K562 (cell line): ENCODE results near the gene ERCC1.

Experiments used
- CREB1 ChIP-seq, 2 experiments: sonication (generic) in 1 of 2; formaldehyde crosslinking in 1 of 2; IDR thresholded peaks; 2 replicates each; pipeline versions ENCODE4 v1.6.1 to v1.8.0; 2012 to 2022; ENCODE audit warnings: inconsistent platforms in 1 of 2, mild to moderate bottlenecking in 1 of 2, missing genetic modification reagents in 1 of 2, moderate library complexity in 1 of 2
- EGR1 ChIP-seq: fragments of 450-650 bp; conservative IDR thresholded peaks from 2 replicates; pipeline ENCODE4 v1.6.1; 2017; ENCODE audit warnings: mild to moderate bottlenecking
- EZH2 ChIP-seq: IDR thresholded peaks from 2 replicates; pipeline ENCODE4 v1.6.1; 2012; ENCODE audit warnings: low read depth, mild to moderate bottlenecking, inconsistent platforms, low read length, borderline replicate concordance
- KAT2B ChIP-seq: IDR thresholded peaks from one replicate; pipeline ENCODE4 v1.6.1; 2012; ENCODE audit warnings: low read depth, mild to moderate bottlenecking, control low read depth, inconsistent platforms, low read length, moderate library complexity
- RAD21 ChIP-seq, 2 experiments: fragments of 250-450 bp in 1 of 2; fragments of 450-650 bp in 1 of 2; sonication (Bioruptor Pico) in 1 of 2; formaldehyde crosslinking in 1 of 2; IDR thresholded peaks in 1 of 2; conservative IDR thresholded peaks in 1 of 2; 2 replicates each; pipeline versions ENCODE4 v1.4.0 to v1.8.0; 2020 to 2022; ENCODE audit warnings: mild to moderate bottlenecking in 2 of 2, moderate library complexity in 1 of 2
- REST ChIP-seq, 2 experiments: fragments of 450-650 bp; formaldehyde crosslinking in 1 of 2; IDR thresholded peaks; 2 replicates each; pipeline versions ENCODE4 v1.4.0 to v1.6.1; 2014 to 2020; ENCODE audit warnings: mild to moderate bottlenecking in 2 of 2, borderline replicate concordance in 1 of 2, low read depth in 1 of 2
- RFX1 ChIP-seq: fragments of 450-650 bp; IDR thresholded peaks from 2 replicates; pipeline ENCODE4 v1.6.1; 2016; ENCODE audit warnings: mild to moderate bottlenecking, moderate library complexity
- SMAD3 ChIP-seq: fragments of 450-650 bp; formaldehyde crosslinking; conservative IDR thresholded peaks from 2 replicates; pipeline ENCODE4 v1.4.0; 2020; ENCODE audit warnings: mild to moderate bottlenecking
- YY1 ChIP-seq, 3 experiments: IDR thresholded peaks; 2 replicates each; pipeline ENCODE4 v1.6.1; 2011; ENCODE audit warnings: low read length in 2 of 3, mild to moderate bottlenecking in 2 of 3, moderate library complexity in 2 of 3, borderline replicate concordance in 1 of 3, control low read depth in 1 of 3, low read depth in 1 of 3; ENCODE audit not compliant: insufficient read depth in 3 of 3, insufficient replicate concordance in 2 of 3, control insufficient read depth in 1 of 3, insufficient read length in 1 of 3; ENCODE audit errors: extremely low read depth in 1 of 3
- TF ChIP-seq, protein P1 (sequence below): sonication (generic); formaldehyde crosslinking; IDR thresholded peaks from 2 replicates; pipeline ENCODE4 v1.8.1; 2022; ENCODE audit warnings: missing genetic modification reagents

DNA sequence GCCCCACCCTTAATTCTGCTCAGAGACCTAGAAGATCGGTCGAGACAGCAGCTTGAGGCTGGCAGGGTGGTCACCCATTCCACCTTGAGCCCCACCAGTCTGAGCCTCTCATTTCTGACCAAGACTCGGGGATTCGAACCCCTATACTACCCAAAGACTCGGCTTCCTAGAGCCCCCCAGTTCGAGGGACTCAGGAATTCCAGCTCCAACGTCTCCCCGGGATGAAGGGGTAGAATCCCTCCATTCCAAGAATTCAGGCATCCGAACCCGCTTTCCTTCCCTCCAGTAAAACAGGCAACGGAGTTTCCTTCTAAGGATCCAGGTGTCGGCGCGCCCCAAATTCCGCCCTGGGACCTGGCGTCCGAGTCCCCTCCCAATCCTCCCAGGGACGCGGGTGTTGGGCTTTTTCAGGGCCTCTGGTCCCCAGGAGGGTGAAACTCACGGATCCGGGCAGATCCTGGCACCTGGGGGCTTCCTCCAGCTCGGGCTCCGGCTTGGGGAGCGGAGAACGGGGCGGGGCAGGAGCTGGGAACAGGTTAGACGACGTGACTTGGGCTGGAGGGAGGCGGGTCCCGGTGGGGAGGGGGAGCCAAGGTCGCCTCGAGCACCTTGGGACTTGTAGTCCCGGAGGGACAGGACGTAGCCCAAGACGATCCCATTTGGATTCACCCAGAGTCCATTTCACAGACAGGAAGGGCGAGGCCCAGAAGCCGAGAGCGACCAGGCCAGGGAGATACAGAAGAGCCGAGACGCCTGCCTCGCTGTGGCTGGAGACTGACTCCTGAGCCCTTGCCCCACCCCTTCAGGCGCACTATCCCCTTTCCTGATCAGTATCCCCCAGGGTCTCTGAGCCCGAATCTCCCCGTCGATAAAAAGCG is 18.9 kb downstream of the ERCC1 start, which contains the start of gene PPP1R13L:
- TF ChIP-seq EGR1 (no peak), EZH2 (no peak), RAD21 (CRISPR knock-in tag; conservative IDR thresholded peaks at IDR 0.05 in 1 of 2, IDR thresholded peaks at IDR 0.05 in 1 of 2) (no peak), REST (IDR thresholded peaks at IDR 0.05; ENCODE audit: borderline replicate concordance) (no peak), REST (CRISPR knock-in tag; IDR thresholded peaks at IDR 0.05; ENCODE audit: low read depth) (no peak; the same call in 1 of the 2 replicates), KAT2B (no peak), RFX1 (no peak), SMAD3 (no peak), YY1 (IDR thresholded peaks at IDR 0.05; ENCODE audit: borderline replicate concordance in 1 of 3, control insufficient read depth in 1 of 3, extremely low read depth in 1 of 3, insufficient read depth in 3 of 3, insufficient read length in 1 of 3, insufficient replicate concordance in 2 of 3, low read depth in 1 of 3, low read length in 2 of 3) (no peak), CREB1 (IDR thresholded peaks at IDR 0.05) (no peak; the same call in 1 of the 2 replicates), CREB1 (CRISPR knock-in tag; IDR thresholded peaks at IDR 0.05) (peak; percentile 51; the same call in 1 of the 2 replicates)
- TF ChIP-seq, protein P1, sequence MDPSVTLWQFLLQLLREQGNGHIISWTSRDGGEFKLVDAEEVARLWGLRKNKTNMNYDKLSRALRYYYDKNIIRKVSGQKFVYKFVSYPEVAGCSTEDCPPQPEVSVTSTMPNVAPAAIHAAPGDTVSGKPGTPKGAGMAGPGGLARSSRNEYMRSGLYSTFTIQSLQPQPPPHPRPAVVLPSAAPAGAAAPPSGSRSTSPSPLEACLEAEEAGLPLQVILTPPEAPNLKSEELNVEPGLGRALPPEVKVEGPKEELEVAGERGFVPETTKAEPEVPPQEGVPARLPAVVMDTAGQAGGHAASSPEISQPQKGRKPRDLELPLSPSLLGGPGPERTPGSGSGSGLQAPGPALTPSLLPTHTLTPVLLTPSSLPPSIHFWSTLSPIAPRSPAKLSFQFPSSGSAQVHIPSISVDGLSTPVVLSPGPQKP (CRISPR knock-in tag): no peak
